HG03558 (cell line): ENCODE measurements around the gene OMD.

Experiments used
- ATAC-seq: cut with Tn5 transposase; IDR thresholded peaks from one replicate; pipeline ENCODE4 v1.9.1; 2021; ENCODE audit warnings: moderate number of reproducible peaks; ENCODE audit not compliant: unreplicated experiment; ENCODE audit errors: extremely low read depth

The OMD gene

GRCh38 chr9:92377876-92378275 lies 46.4 kb downstream of the OMD start:
- no peak for ATAC-seq

GRCh38 chr9:92373167-92373566 lies 51.1 kb downstream of the OMD start:
- no peak for ATAC-seq

- no peak for ATAC-seq
These were observed 55.2 kb downstream of the OMD start for GRCh38 chr9:92369075-92369474.
